Fibroblast of pulmonary artery (primary cell): Measurements from ENCODE around the gene PMPCA.

ENCODE experiments used
- DNase-seq: peaks from one replicate; pipeline ENCODE4 v3.0.0-alpha.2; 2010; ENCODE audit warnings: low read depth
- H3K4me3 ChIP-seq: replicated peaks from 2 replicates; pipeline ENCODE4 v1.5.1; 2011; ENCODE audit warnings: low read depth, mild to moderate bottlenecking, control low read depth, low read length, moderate library complexity
- CTCF ChIP-seq: IDR thresholded peaks from 2 replicates; pipeline ENCODE4 v1.5.1; 2011; ENCODE audit warnings: mild to moderate bottlenecking, control low read depth, low read length, inconsistent platforms; ENCODE audit errors: missing control alignments

The PMPCA gene

DNA sequence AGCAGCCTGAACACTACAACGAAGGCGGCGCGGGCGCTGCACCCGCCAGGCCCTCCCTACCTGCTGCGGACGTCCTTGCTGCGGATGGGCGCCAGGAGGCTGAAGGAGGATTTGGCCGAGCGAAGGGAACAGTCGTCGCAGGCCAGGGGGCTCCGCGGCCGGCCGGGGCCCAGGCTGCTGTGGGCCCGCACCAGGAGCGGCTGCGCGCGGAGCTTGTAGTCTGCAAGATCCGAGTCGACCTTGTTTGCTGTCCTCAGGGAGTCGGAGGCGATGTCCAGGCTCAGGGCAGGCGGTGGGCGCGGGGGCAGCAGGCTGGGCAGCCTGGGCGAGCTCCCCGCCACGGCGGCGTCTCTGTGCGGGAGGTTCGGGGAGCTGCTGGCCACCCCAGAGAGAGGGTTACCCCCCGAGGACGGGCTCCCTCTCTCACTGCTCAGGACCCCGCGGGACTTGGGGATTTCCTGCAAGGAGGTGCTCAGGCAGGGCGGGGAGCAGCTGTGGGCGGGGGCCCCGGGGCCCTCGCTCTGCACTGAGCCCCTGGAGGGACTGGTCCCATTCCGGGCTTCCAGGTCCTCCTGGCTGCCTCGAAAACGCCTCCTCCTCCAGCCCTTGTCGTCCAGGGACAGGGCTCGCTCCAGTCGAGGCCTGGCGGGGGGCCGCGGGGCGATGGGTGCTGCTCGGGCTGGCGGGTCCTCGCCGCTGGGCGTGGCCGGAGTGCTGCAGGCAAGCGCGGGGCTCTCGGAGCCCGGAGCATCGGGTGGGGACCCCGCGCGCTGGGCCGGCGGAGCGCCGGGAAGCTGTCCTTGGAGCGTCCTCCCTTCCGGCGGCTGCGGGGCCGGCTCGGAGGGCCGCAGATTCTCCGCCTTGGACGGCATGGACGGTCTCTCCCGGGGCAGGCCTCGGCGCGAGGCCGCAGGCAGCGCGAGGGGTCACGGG lies 28.4 kb downstream of the PMPCA start:
- no peak for TF ChIP-seq CTCF
- H3K4me3 ChIP-seq = peak overlapping the region; percentile 62
- peak; percentile 10 for DNase-seq

DNA sequence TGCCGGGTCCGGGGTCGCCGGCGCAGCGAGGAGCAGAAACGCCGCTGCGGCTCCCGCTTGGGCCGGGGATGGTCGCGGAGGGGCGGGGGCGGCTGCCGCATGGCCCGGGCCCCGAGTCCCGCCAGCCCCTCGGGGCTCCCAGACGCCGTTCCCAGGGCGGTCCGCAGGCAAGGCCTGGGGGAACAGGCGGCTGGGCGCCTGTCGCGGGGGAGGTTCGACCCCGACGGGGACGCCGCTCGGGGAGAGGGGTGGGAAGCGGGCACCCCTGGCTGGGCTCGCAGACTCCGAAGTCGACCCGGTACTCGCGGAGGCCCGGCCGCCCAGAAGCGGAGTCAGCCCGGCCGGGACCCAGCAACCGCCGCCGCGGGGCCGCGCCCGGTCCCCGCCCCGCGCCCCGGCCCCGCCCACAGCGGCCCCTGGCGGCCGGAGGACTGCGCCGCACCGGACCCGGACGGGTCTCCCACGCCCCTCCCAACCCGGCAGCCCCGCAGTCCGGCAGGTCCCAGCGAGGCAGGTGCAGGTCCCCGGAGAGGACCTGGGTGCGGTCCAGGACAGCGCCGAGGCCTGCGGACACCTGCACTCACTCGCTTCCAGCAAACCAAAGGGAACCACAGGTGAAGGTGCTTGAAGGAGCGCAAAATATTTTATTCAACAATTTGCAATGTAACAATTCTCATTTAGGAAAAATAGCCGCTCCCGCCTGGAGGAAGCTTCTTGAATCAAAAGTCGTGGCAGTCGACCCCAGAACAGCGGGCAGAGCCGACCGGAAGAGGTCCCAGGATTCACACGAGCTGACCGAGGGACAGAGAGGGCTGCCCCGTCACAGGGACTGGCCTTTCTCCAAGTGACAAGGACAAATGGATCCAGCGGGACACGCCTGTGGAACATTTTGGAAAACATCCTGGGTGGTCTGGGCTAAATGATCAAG lies 29.3 kb downstream of the PMPCA start, which contains the start of gene INPP5E:
INPP5E (minus strand) TSS at position 365 of the 928 bp plus-strand sequence. CDS start 426 bp downstream, outside the sequence.
- H3K4me3 ChIP-seq = peak within 1 kb of the TSS; percentile 62
- peak; percentile 26 for TF ChIP-seq CTCF
- peak; percentile 70 for DNase-seq

DNA sequence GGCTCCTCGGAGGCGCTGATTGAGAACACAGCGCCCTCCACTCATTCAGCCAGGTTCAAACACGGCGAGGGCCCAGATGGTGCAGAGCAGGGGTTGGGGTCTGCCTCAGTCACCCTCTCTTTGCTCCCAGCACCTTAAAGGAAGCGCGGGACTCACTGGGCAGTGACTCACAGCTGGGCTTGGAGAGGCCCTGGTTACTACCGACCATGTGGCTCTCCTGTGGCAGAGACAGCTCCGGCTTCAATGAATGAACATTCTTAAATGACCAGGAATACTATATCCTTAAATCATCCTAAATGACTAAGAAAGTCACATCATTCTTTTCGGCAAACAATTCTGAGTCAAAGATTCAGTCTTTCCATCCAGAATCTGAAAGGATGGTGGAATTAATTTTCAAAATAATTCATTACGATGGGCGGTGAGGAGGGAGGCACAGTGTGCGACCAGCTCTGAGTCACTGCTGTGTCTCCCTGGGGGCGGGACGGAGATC lies 30.8 kb downstream of the PMPCA start:
- no peak overlapping the region for H3K4me3 ChIP-seq
- no peak for TF ChIP-seq CTCF
- no peak for DNase-seq

- H3K4me3 ChIP-seq = no peak overlapping the region
- no peak for DNase-seq
- TF ChIP-seq CTCF = no peak
Measured at GRCh38 chr9:136441681-136442245, 31.3 kb downstream of the PMPCA start.

DNA sequence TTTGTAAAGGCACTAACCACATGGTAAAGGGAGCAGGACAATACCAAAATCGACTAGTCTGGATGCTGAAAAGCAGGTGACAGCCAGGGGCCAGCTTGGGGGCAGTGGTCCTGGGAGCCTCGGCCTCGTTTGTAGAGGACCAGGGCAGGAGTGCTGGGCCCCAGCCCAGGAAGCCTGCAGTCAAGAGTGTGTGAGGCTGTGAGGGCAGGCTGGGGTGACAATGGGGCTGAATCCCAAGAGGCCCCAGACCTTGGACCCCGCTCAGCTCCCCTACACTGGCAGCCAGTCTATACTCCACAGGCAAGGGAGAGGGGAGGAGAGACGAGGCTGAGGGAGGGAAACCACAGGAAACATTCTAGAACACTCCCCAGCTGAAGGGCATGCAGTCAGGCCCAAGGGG lies 31.8 kb downstream of the PMPCA start:
- no peak for DNase-seq
- TF ChIP-seq CTCF = no peak
- H3K4me3 ChIP-seq = no peak overlapping the region

DNA sequence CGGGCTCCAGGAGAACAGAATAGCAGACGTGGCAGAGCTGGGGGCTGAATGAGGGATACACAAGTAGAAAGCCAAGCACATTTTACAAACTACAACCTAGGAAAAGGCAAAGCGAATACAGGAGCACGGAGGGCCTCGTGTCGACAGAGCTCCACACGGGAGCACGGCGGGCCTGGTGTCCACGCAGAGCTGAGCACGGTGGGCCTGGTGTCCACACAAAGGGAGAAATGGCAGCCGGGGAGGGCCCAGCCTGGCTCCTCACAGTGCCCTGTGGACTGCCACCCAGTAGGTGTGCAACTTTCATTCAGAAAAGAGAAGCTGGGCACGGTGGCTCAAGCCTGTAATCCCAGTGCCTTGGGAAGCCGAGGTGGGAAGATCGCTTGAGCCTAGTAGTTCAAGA lies 32.6 kb downstream of the PMPCA start:
- no peak for DNase-seq
- no peak for TF ChIP-seq CTCF
- H3K4me3 ChIP-seq = no peak overlapping the region
